HG03565 (cell line): ENCODE results near the gene TRIM4.
"Not testable (repeated sequence)": the region's sequence is repeated elsewhere in the genome, so short reads cannot be mapped to it uniquely, and the experiment has no call there.

Experiments used
- ATAC-seq: cut with Tn5 transposase; IDR thresholded peaks from one replicate; pipeline ENCODE4 v1.9.1; 2021; ENCODE audit warnings: mild to moderate bottlenecking, moderate library complexity; ENCODE audit not compliant: unreplicated experiment

Gene TRIM4

DNA sequence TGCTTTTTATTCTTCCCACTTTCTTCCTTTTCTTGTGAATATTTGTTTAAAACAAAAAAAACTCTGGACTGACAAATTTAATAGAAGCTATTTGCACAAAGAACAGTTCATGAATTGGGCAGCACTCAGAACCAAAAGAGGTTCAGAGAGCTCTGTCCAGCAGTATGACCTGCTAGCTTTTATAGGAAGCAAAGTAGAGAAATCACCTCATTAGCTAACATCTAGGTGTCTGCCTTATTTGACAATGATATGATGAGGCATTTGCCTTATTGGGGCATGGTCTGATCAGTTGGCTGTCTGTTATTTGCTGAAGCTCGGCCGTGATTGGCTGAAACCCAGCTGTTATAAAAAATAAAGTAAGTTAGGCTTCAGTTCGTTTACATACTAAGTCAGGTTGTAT, 819 bp upstream of the TRIM4 start:
- no peak for ATAC-seq

DNA sequence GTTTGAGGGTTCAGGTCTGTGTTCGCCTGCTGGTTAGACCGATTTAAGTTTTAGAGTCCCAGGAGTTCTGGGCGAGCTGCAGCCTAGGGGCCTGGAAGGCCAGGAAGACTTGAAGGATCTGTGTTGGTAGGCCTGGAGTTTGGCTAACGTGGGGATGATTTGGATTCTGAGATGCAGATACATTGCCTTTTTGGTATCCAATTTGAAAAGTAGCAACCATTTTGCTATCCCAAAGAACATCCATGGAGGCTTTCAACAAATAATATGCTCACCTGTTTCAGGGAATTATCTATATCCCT, 433 bp upstream of the TRIM4 start:
- ATAC-seq: no peak

DNA sequence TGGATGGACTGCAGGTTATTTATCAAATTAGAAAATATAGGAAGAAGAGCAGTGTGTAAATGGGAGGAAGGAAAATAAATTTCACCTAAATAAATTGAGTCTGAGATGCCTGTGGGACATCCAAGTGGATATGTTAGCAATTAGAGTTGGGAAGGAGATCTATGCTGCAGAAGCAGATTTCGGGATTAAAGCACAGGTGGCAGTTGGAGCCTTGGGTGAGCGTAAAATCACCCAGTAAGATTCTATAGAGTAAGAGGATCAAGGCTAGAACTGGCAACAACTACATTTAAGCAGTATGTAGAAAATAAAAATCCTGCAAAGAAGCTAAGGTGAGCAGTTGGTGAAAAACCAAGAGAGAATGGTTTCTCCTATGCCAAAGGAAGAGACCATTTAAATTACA, 8.4 kb downstream of the TRIM4 start:
- ATAC-seq: no peak

- no peak for ATAC-seq
Observed at GRCh38 chr7:99901581-99901980, 17.7 kb downstream of the TRIM4 start.

DNA sequence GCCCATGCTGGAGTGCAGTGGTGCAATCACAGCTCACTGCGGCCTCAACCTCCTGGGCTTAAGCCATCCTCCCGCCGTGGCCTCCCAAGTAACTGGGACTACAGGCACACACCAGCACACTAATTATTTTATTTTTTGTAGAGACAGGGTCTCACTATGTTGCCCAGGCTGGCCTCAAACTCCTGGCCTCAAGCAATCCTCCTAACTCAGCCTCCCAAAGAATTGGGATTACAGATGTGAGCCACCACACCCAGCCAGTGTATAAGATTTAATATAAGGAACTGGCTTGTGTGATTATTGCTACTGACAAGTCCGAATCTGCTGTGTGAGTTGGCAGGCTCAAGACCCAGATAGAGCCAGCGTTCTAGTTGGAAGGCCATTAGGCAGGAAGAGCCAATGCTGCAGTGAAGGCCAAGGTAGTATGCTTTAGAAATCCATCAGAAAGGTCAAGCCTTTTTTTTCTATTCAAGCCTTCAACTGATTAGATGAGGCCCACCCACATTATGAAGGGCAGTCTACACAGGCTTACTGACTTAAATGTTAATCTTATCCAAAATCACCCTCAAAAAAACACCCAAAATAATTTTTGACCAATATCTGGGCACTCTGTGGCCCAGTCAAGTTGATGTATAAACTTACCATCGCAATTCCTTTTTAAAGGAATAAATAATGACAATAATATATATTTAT, 19.4 kb downstream of the TRIM4 start:
- no peak for ATAC-seq

DNA sequence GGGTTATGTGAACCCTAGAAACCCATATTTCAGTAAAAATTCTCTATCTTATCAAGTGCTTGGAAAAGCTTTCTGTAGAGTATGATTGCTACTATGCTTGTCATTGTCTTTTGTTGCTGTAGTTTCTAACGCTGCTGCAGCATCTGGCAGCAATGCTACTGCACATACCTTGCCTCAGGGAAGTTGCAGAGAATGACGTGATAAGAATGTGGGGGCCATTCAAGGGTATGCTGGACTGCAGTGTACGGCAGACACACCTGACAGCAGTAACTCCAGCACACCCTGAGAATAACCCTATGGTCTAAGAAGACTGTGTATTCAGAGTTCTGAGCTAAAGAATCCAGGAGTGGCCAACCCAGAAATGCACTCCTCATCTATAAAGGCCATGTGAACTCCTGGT, 20.5 kb downstream of the TRIM4 start:
- no peak for ATAC-seq

DNA sequence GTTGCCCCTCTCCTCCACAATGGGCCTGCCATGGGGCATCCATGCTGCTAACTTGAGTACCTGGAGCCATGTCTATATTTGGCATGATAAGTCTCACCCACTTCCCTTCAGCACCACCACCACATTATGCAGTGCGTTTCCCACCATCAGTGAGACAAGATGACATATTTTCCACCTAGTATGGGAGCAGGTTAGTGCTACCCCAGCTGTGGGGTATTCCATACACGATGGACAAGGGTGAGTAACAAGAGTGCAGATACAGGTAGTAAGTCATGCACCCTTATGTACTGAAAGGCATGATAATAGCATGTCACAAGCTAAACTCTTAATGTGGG, 21.3 kb downstream of the TRIM4 start:
- ATAC-seq: no peak

GRCh38 chr7:99897322-99898022, 21.9 kb downstream of the TRIM4 start:
- ATAC-seq: no peak

GRCh38 chr7:99894738-99895137, 24.6 kb downstream of the TRIM4 start:
- no peak for ATAC-seq

DNA sequence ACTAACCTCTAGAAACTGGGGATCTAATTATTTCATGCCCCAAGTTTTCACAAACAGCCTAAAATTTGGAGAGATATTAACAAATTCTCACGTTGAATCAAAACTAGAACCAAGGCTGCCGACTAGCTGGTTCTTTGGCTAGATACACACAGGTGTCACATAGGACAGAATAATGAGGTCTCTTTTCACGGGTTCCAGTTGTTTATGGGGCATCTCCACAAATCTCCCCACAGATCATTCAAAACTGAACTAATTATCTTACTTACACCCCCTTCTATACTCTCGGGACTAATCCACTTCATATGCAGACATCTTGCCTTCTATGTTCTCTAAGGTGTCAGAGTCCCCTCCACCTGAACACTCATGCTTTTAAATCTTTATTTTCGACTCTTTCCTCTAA, 26.1 kb downstream of the TRIM4 start:
- no peak for ATAC-seq

- ATAC-seq: not testable (repeated sequence)
Observed at GRCh38 chr7:99890348-99890747, 29.0 kb downstream of the TRIM4 start.

DNA sequence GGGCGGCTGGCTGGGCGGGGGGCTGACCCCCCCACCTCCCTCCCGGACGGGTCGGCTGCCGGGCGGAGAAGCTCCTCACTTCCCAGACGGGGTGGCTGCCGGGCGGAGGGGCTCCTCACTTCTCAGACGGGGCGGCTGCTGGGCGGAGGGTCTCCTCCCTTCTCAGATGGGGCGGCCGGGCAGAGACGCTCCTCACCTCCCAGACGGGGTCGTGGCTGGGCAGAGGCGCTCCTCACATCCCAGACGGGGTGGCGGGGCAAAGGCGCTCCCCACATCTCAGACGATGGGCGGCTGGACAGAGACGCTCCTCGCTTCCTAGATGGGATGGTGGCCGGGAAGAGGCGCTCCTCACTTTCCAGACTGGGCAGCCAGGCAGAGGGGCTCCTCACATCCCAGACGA, 31.0 kb downstream of the TRIM4 start:
- ATAC-seq: not testable (repeated sequence)

DNA sequence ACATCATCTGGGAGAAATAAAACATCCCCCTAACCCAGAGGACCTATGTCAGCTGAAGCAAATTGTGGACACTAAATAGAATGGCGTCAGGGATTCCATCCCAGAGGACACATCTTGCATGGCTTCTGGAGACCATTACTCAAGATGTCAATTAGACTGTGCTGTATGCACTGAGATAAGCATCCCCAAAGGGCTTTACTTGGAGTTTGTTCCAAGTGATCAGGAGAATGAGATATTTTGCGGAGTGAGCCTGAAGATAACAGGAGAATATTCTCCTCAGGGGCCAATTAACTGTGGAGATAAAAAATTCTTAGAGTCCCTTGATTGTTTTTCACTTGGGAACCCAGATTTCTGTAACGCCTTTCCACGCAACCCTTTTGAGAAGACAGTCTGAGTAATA, 38.0 kb downstream of the TRIM4 start:
- no peak for ATAC-seq

GRCh38 chr7:99876933-99877332, 42.4 kb downstream of the TRIM4 start, which contains the start of gene OR2AE1:
Gene OR2AE1 (minus strand): TSS chr7:99877033. CDS start chr7:99877033, 0 bp downstream.
- ATAC-seq: no peak

DNA sequence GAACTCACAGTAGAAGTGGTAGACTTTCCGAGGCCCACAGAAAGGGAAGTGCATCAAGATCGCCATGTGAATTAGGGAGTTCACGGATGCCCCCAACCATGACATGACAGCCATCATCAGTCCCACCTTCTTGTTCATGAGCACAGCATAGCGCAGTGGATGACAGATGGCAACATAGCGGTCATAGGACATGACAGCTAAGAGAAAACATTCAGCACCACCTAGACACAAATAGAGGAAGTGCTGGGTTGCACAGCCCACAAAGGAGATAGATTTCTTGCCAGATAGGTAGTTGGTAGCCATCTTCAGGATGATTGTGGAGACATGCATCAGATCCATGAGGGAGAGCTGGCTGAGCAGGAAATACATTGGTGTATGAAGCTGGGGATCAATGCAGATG, 42.8 kb downstream of the TRIM4 start:
- no peak for ATAC-seq

DNA sequence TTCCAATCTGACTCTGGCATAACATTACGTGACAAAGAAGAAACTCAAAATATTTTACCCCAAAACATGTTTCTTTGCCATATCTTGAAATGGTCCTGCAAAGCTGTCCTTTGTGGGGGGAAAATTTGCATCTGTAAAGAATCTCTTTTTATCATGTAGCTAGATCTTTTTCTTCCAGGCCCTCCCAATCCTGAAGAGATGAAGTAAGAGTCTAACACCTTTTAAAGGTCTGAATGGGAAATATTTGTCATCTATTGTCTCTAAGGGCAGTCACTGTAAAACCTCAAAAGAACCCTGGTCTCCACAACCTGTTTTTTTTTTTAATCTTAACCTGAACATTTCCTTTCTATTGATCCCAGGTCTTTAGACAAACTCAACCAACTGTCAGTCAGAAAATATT, 51.1 kb downstream of the TRIM4 start:
- ATAC-seq: no peak

GRCh38 chr7:99867477-99867876, 51.9 kb downstream of the TRIM4 start:
- not testable (repeated sequence) for ATAC-seq

DNA sequence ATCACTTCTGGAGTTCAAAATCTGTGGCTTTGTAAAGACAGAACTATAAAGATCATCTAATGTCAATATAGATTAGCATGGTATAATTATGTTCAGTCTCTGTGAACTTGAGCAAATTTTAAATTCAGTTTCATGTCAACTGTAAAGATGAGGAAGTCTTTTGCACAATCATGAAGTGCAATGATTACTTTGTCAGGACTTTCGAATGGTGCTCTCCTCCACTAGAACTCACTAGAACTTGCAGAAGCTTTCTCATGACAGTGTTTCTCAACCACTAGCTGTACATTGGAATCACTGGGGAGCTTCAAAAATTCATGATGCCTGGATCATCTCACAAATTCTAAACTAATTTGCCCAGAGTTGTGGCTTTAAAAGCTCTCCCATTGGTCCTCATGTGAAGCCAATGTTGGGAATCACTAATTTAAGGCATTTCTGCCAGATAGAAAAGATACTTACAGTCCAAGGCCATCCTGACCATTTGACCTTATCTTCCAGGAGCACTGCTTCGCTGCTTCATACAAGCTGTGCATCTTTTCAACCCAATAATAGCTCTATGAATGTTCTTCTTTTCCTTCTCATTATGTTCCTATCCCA, 55.4 kb downstream of the TRIM4 start:
- ATAC-seq: no peak

DNA sequence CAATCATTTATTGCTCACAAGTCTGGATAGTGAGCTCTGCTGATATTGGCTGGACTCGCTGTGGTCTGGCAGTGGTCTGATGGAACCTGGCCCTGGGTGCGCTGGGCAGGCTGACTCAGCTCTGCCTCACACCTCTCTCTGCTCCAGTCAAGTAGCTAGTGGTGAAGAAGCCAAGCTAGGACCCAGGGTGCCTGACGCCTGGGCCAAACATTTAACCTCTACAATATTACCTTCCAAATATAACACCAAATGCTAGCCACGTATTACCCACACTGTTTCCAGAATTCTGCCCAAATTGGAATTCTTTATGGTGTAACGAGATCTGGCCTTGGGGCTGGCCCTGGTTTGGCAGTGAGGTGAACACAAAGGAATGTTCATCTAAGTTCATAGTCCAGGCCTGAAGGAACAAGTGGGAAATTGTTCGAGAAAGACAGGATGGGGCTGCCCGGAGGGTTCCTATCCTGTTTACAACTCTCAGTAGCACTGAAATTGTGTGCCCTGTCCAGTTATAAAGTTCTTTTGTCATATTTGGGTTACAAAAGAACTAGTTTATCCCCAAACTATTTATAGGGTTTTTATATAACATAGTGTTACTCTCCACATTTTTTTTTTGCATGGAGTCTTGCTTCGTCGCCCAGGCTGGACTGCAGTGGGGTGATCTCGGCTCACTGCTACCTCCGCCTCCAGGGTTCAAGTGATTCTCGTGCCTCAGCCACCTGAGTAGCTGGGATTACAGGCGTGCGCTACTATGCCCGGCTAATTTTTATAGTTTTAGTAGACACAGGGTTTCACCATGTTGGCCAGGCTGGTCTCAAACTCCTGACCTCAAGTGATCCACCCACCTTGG, 58.8 kb downstream of the TRIM4 start:
- no peak for ATAC-seq

GRCh38 chr7:99855236-99855635, 64.1 kb downstream of the TRIM4 start:
- no peak for ATAC-seq

- ATAC-seq: no peak
Observed at GRCh38 chr7:99848420-99849216, 70.7 kb downstream of the TRIM4 start.
